HuH-7.5 (cell line): Measurements from ENCODE around the gene FRMD3.

Experiments
- DNase-seq: peaks from one replicate; pipeline ENCODE4 v3.0.0; 2011; ENCODE audit warnings: low spot score

FRMD3 gene

GRCh38 chr9:83281306-83282255 lies 256.6 kb downstream of the FRMD3 start:
- DNase-seq, result no peak

GRCh38 chr9:83280790-83281189 lies 257.4 kb downstream of the FRMD3 start:
- no peak for DNase-seq

GRCh38 chr9:83280268-83280667 lies 257.9 kb downstream of the FRMD3 start:
- DNase-seq, result no peak

DNA sequence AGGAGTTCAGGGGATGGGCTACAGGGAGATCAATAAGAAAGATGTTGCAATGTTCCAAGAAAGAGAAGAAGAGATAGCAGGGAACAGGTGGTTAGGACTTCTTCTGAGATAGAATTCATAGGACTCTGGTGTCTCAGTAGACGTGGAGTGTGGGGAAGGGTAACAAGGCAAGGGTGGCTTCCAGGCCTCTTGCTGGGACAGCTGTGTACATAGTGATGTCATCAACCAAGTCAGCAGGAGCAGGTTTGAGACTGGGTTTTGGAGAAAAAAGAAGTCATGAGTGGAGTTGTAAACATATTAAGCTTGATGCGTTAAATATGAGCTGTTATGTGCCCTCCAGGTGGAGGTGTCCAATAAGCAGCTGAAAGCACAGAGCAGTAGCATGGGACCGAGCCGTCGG lies 263.4 kb downstream of the FRMD3 start:
- no peak for DNase-seq

- DNase-seq, result no peak
These were observed 266.5 kb downstream of the FRMD3 start for GRCh38 chr9:83271665-83272071.

DNA sequence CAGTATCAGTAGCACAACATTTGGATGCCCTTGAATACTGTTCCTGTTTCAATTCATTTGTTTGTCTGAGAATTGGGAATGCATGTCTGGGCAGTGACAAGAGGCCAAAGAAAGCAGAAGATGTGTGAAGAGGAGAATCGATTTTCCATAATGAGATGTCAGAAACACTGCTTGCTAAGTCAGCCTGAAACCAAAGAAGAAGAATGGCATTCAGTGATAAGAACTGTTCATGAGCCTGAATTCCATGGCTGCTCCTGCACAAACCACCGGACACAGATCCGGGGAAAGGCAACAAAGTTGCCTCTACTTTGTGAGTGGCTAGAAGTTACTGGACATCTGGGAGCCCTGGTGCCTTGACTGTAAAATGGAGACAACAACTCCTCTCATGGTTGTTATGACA lies 268.1 kb downstream of the FRMD3 start:
- DNase-seq, result no peak

GRCh38 chr9:83267741-83268140 lies 270.5 kb downstream of the FRMD3 start:
- DNase-seq, result no peak

- peak; percentile 16 for DNase-seq
These were observed 271.3 kb downstream of the FRMD3 start for GRCh38 chr9:83266666-83267496.

GRCh38 chr9:83266331-83266665 lies 271.9 kb downstream of the FRMD3 start:
- DNase-seq, result no peak

DNA sequence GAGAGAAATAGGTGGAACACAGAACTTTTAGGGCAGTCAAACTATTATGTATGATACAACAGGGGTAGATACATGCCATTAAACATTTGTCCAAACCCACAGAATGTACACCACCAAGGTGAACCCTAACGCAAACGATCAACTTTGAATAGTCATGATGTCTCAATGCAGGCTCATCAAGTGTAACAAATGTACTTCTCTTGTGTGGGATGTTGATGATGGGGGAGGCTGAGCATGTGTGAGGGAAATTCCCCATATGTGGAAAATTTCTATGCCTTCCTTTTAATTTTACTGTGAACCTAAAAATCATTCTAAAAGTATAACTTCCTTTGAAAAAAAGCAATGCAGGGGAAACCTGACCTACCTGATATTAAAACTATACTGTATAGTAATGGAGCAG lies 273.9 kb downstream of the FRMD3 start:
- no peak for DNase-seq

DNA sequence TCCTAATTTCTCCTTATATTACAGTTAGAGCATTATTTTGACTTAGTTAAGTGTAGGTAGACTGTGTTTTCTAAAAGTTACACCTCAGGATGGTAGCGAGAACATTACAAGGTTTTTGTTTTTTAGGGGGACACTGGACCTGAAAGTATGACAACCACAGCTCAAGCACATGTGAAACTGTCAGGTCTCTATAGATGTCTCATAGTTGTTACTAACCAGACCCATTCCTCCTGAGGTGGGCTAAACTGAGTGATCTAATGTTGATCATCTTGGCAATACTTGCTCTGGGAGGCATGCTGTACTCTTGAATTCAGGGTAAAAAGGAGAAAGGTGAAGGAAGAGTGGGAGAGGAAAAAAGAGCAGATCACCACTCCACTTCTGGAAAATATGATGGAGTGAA lies 278.6 kb downstream of the FRMD3 start:
- no peak for DNase-seq

DNA sequence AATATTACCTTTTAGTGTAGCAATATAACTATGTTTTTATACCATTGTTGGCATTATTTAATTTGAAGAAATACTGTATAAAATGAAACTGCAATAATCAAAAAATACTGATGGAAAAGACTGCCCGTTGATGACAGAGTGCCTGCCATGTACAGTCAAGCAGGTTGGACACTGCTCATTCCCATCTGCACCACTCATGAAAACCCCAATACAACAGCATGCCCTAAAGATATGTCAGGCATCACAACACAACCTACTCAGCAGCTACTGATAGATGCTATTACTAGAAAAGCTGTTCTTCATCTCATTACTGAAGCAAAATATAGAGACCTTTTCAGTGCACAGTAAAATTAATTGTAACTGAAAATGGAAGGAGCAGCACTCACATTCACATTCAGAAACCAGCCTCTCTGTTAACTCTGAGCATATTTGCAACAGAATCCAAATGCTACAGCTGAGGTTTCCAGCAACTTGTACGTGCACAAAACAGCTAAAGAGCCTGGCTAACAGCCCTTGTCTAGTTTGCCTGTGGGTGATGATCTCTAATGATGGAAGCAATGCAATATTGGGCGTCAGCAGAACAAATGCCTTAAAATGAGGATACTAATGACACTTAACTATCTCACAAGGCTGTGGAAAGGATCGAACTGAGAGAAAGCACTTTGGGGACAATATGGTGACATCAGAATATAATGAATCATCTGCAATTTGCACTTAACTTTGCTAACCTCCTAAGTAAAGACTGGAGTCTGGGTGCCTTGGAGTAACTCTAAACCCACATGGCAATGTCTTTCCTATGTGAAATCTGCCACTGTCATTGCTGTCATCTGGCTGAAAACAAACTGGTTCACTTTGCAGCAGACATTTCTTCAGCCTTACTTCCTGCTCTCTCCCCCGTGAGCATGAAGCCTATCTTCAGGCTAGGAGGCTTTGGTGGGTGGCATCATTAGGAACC lies 280.0 kb downstream of the FRMD3 start:
- no peak for DNase-seq

GRCh38 chr9:83247732-83248131 lies 290.5 kb downstream of the FRMD3 start:
- no peak for DNase-seq

DNA sequence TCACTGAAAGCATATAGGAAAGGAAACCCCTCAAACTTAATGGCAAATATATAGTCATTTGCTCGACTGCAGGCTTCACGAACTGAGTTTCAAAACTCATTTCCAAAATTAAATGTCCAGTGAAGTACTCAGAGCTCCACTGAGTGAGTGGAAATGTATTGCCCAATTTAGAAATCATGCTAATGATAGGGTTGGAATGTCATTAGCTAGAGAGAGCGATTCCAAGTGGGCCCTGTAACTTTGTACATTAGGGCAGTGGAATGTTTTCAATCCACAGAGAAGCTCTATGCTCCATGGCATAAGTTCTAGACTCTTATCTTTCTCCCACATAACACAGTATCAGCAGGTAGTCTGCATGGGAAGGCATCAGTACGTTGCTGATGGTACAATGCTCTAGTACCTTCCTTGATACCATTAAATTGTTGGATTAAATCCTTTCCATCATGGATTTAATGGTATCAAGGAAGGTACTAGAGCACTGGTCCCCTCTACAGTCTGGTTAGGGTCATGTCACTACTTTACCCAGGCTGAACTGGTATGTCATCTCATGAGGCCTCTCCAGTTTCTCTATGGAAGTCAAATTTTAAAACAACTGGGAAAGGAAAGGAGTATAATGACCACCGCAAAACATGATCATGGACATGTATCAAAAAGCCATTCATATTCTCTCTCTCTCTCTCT lies 292.1 kb downstream of the FRMD3 start:
- no peak for DNase-seq

DNA sequence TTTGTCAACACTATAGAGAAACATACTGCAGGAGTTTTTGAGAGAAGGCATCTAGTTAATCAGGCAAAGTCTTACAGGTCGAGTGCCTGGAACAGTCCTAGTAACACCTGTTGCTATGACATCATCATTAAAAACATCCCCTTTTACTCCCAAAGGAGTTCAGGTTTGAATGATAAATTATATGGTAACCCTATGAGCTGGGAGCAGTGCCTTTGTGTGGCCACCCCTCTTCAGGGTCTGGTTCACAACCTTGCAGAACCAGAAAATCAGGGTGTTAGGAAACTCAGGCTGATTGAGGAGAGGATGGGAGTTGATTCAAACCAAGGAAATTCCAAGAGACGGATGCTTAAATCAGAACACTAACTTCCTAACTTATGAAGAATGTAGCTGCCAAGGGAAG lies 296.1 kb downstream of the FRMD3 start:
- no peak for DNase-seq

GRCh38 chr9:83240671-83241070 lies 297.5 kb downstream of the FRMD3 start:
- no peak for DNase-seq

DNA sequence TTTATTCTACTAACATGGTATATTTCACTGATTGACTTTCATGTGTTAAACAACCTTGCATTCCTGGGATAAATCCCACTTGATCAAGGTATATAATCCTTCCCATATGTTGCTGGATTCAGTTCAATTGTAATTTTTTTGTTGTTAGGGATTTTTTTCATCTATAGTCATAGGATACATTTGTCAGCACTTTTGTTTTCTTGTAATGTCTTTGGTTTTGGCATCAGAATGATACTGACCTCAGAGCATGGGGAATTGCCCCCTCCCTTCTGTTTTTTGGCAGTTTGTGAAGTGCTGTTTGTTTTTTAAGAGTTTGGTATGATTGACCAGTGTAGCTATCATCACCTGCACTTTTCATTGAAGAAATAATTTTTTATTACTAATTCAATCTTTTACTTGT lies 298.5 kb downstream of the FRMD3 start:
- no peak for DNase-seq

DNA sequence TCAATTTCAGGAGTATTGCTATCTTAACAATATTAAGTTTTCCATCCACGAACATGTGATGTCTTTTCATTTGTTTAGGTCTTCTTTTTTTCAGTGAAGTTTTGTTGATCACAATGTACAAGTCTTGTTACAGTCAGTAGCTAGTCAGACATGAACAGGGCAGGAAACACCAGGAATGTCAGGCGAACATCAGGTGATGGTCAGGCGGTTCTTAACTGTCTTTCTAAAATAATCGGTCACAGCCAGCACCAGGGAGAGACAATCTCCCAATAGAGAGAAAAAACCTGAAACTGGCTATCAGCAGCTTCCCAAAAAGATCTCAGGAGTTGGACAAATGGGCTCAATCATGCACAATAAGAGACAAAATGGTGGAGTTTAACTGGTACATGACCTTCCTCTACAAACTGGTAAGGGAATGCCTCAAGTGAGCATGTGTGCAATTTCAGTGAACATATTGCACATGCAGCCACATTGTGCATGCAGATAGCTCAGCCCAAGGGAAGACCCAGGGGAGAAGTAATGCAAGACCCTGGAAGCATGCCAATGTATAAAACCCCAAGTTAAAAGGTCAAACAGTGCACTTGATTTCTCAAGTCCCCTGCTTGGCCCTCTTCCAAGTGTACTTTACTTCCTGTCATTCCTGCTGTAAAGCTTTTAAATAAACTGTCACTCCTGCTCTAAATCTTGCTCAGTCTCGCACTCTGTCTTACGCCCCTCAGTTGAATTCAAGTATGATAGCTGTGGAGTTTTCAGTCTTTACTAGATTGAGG lies 299.1 kb downstream of the FRMD3 start:
- no peak for DNase-seq

- no peak for DNase-seq
These were observed 302.0 kb downstream of the FRMD3 start for GRCh38 chr9:83236029-83236696.

- no peak for DNase-seq
These were observed 302.7 kb downstream of the FRMD3 start for GRCh38 chr9:83235526-83235925.
